MCF 10A (cell line): ENCODE data around the gene CENPM. TPM values are rescaled to one million over a fixed set of nuclear protein-coding genes. Genes with fewer than 3 reads are reported as not detected.
A peak's percentile ranks its signal among the peaks of the same experiment; 100 is the strongest.

Experiments used
- BruUV-seq: library from RNA; stranded (reverse); fragments of 400-500 nt; replicated peaks from 2 replicates; lab custom pipeline; 2021; lab: Mats Ljungman, UMichigan
- CTCF ChIA-PET: fragments of 300-600 bp; sonication (Branson Sonifier 250); formaldehyde crosslinking; extraction: SDS; loops from one replicate; lab custom pipeline; 2021; ENCODE audit warnings: antibody characterized with exemption, inconsistent platforms; lab: Yijun Ruan, JAX
- POLR2A ChIA-PET: fragments of 300-600, 350-650 bp; sonication (Branson Sonifier 250); formaldehyde crosslinking; extraction: SDS; loops from one replicate; lab custom pipeline; 2020; ENCODE audit warnings: antibody characterized with exemption, inconsistent platforms; lab: Yijun Ruan, JAX
- DNase-seq: peaks from one replicate; pipeline ENCODE4 v3.0.0-alpha.2; 2018; ENCODE audit not compliant: unreplicated experiment
- H3K27ac Mint-ChIP-seq: one replicate; pipeline ENCODE4 v1.8.0; 2022; ENCODE audit warnings: mild to moderate bottlenecking, low read depth, mixed read lengths; ENCODE audit not compliant: unreplicated experiment
- H3K27me3 Mint-ChIP-seq: one replicate; pipeline ENCODE4 v1.8.0; 2022; ENCODE audit warnings: mixed read lengths; ENCODE audit not compliant: insufficient read depth, unreplicated experiment
- H3K36me3 Mint-ChIP-seq: one replicate; pipeline ENCODE4 v1.8.0; 2022; ENCODE audit warnings: mild to moderate bottlenecking, moderate library complexity, mixed read lengths; ENCODE audit not compliant: insufficient read depth, unreplicated experiment
- H3K4me1 Mint-ChIP-seq: one replicate; pipeline ENCODE4 v1.8.0; 2022; ENCODE audit warnings: mixed read lengths; ENCODE audit not compliant: insufficient read depth, unreplicated experiment
- H3K4me3 Mint-ChIP-seq: one replicate; pipeline ENCODE4 v1.8.0; 2022; ENCODE audit warnings: mild to moderate bottlenecking, moderate library complexity, mixed read lengths; ENCODE audit not compliant: unreplicated experiment
- H3K9me3 Mint-ChIP-seq: one replicate; pipeline ENCODE4 v1.8.0; 2022; ENCODE audit warnings: mixed read lengths; ENCODE audit not compliant: unreplicated experiment
- intact Hi-C: fragments of 100-400 bp; cut with micrococcal nuclease; formaldehyde crosslinking; loops from 2 replicates; pipeline ENCODE4 v1.14.1; 2022
- total RNA-seq: library from RNA; stranded (reverse); gene quantifications from 2 replicates; pipeline ENCODE4 v1.2.3, GENCODE V29; 2022
- TF ChIP-seq, protein P1 (sequence below): fragments of 200-600 bp; IDR thresholded peaks from one replicate; pipeline ENCODE4 v1.8.0; 2022; ENCODE audit warnings: antibody characterized with exemption, mild to moderate bottlenecking; ENCODE audit not compliant: unreplicated experiment

The CENPM gene
- total RNA-seq, 1 experiment from 2014 or later: 21.1 TPM

DNA sequence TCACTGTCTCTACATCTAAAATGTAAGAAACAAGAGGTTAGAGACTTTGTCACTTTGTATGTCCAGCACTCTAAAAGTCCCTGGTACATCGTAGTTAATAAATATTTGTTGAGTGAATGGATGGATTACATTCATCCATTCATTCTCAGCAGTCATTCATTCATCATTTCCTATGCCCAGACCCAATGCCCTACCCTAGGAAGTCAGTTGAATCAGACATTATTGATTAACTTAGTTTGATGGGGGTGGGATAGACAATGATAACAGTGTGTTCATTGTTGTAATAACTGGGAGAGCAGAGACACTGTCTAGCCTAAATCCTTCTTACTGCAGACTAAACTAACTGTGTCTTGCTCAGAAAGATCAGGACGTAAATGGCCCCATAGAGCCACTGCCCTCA, 1.2 kb upstream of the CENPM start:
- Mint-ChIP-seq H3K36me3 (peaks cover 13% of the 10 kb centered on the region), H3K9me3 (no peaks in the 10 kb centered on the region), H3K4me3 (no peak overlapping the region), H3K4me1 (peaks cover 12% of the 10 kb centered on the region), H3K27me3 (no peaks in the 10 kb centered on the region), H3K27ac (no peak overlapping the region)
- POLR2A ChIA-PET: interaction anchor here (2.5 kb wide), 1 partner anchor 259 kb away, joined by 12 read pairs; the partner anchor contains the start of gene SNU13
- CTCF ChIA-PET: interaction anchor here (0.6 to 3.4 kb wide), 2 partner anchors 7 to 221 kb away, joined by 4 to 11 read pairs; no protein-coding TSS in a partner anchor
- no TSS peak for BruUV-seq
- TF ChIP-seq, protein P1, sequence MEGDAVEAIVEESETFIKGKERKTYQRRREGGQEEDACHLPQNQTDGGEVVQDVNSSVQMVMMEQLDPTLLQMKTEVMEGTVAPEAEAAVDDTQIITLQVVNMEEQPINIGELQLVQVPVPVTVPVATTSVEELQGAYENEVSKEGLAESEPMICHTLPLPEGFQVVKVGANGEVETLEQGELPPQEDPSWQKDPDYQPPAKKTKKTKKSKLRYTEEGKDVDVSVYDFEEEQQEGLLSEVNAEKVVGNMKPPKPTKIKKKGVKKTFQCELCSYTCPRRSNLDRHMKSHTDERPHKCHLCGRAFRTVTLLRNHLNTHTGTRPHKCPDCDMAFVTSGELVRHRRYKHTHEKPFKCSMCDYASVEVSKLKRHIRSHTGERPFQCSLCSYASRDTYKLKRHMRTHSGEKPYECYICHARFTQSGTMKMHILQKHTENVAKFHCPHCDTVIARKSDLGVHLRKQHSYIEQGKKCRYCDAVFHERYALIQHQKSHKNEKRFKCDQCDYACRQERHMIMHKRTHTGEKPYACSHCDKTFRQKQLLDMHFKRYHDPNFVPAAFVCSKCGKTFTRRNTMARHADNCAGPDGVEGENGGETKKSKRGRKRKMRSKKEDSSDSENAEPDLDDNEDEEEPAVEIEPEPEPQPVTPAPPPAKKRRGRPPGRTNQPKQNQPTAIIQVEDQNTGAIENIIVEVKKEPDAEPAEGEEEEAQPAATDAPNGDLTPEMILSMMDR: no peak
- intact Hi-C loops: loop anchor here (10.0 kb wide), 1 partner anchor 403 kb away; the partner anchor contains the start of gene POLR3H
- DNase-seq: no peak

DNA sequence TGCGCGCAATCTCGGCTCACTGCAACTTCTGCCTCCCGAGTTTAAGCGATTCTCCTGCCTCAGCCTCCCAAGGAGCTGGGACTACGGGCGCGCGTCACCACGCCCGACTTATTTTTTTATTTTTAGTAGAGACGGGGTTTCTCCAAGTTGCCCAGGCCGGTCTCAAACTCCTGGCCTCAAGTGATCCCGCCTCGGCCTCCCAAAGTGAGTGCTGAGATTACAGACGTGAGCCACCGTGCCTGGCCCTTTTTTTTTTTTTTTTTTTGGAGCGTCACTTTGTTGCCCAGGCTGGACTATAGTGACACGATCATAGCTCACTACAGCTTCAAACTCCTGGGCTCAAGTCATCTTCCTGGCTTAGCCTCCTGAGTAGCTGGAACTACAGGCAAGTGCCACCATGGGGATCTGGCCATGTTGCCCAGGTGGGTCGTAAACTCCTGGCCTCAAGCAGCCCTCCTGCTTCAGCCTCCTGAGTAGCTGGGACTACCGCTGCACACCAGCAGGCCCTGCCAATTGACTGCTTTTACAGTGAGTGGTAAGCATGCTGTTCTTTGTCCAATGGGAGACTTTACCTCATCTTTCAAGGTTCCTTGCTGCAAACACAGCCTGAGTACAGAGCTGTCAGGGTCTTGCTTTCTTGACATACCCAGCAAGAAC, 600 bp upstream of the CENPM start:
- CTCF ChIA-PET: interaction anchor here (0.5 to 1.3 kb wide), 5 partner anchors 89 to 1414 kb away, joined by 3 to 7 read pairs (median 3); no protein-coding TSS in a partner anchor
- TF ChIP-seq, protein P1: no peak
- Mint-ChIP-seq H3K4me3 (peak overlapping the region; percentile 84), H3K36me3 (peaks cover 14% of the 10 kb centered on the region), H3K27ac (no peak overlapping the region), H3K4me1 (peaks cover 12% of the 10 kb centered on the region), H3K9me3 (no peaks in the 10 kb centered on the region), H3K27me3 (no peaks in the 10 kb centered on the region)
- BruUV-seq: no TSS peak
- DNase-seq: no peak
- intact Hi-C loops: loop anchor here (10.0 kb wide), 1 partner anchor 403 kb away; the partner anchor contains the start of gene POLR3H
- POLR2A ChIA-PET: interaction anchor here (0.6 to 2.5 kb wide), 6 partner anchors 27 to 281 kb away, joined by 3 to 12 read pairs (median 4); partner anchors contain the start of genes NDUFA6 and SNU13

DNA sequence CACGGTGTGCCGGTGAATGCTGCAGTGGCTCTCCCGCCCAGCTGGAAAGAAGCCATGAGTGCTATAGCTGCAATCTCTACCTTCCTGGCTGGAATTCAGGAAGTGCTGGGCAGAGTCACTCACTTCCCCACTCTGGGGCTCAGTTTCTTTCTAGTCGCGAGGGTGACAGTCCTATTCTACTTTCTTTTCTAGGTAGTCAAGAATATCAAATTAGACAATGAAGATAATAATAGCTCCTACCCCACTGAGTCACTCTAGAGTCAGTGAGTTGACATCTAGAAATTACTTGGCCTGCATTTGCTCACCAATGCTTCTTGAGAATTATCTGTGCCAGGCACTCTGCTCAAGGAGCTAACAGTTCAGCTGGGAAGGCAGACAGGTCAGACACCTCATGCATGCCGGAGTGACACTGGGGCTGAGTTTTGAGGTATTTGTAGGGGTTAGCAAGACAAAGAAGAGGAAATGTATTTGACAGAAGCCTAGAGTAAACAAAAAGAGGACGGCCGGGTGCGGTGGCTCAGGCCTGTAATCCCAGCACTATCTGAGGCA, 3.2 kb downstream of the CENPM start:
- ChIA-PET CTCF (interaction anchor here (0.6 to 3.4 kb wide), 6 partner anchors 12 to 619 kb away, joined by 3 to 28 read pairs (median 4); partner anchors contain the start of gene TNFRSF13C), POLR2A (interaction anchor here (0.6 to 1.0 kb wide), 2 partner anchors 256 to 314 kb away, joined by 3 read pairs; no protein-coding TSS in a partner anchor)
- H3K4me3 Mint-ChIP-seq: no peak overlapping the region
- peak overlapping the region; percentile 77 for H3K27ac Mint-ChIP-seq
- peaks cover 25% of the 10 kb centered on the region for H3K36me3 Mint-ChIP-seq
- no peaks in the 10 kb centered on the region for H3K27me3 Mint-ChIP-seq
- peaks cover 24% of the 10 kb centered on the region for H3K4me1 Mint-ChIP-seq
- intact Hi-C loops: loop anchor here (10.0 kb wide), 1 partner anchor 399 kb away; the partner anchor contains the start of gene POLR3H
- TF ChIP-seq, protein P1: no peak
- DNase-seq: no peak
- BruUV-seq: no TSS peak
- no peaks in the 10 kb centered on the region for H3K9me3 Mint-ChIP-seq
